Activated T-cell treated with anti-CD3 and anti-CD28 coated beads for 1 hour (primary cell): ENCODE measurements around the gene TMEM190.

Source experiments
- DNase-seq: peaks from one replicate; pipeline ENCODE4 v3.0.0-alpha.2; 2020; ENCODE audit warnings: low read depth

TMEM190 gene

GRCh38 chr19:55423225-55424005 is 46.8 kb downstream of the TMEM190 start:
- DNase-seq: no peak

DNA sequence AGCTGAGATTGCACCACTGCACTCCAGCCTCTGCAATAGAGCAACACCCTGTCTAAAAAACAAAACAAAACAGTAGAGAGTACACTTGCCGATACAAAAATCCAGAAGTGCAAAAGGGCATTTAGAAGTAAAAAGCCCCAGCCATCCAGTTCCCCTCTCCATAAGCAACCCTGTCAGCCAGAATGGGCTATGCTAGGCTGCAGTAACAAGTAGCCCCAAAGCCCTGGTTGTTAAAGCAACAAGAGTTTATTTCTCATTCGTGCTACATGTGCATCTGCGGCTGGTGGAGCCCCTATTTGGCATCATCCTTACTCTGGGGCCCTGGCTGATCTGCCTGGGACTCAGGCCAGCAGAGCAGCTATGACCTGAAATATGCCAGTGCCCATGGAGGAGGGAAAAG is 47.9 kb downstream of the TMEM190 start:
- DNase-seq: no peak

DNA sequence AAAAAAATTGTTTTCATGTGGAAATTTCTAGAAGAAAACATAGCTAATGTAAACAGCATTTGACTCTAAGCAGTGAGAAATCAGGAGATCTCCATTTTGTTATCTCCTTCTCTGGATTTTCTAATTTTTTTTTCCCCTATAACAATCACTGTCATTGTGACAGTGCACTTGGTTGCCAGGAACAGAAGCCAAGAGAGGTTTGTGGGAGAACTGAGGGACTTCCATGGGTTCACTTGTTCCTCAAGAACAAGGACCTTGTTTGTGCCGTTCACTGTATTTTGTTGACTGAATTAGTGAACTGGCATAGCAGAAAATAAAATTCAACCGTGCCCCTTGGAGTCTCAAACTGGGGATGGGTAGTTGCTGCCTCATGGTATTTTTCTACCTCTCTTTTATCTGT is 49.4 kb downstream of the TMEM190 start:
- no peak for DNase-seq
